ENCODE results near the gene ELP1.
A peak's percentile ranks its signal among the peaks of the same experiment; 100 is the strongest.
"Not testable (repeated sequence)": the region's sequence is repeated elsewhere in the genome, so short reads cannot be mapped to it uniquely, and the experiment has no call there.

The ELP1 gene

GRCh38 chr9:108933231-108933717, 650 bp downstream of the ELP1 start:
- no peak for DNase-seq

GRCh38 chr9:108928386-108928785, 5.5 kb downstream of the ELP1 start:
- no peak for DNase-seq

- no peak for DNase-seq
Measured at GRCh38 chr9:108924466-108924865, 9.5 kb downstream of the ELP1 start.

GRCh38 chr9:108921200-108921599, 12.7 kb downstream of the ELP1 start:
- no peak for DNase-seq

- not testable (repeated sequence) for DNase-seq
Measured at GRCh38 chr9:108920401-108920800, 13.5 kb downstream of the ELP1 start.

GRCh38 chr9:108919517-108919916, 14.4 kb downstream of the ELP1 start:
- no peak for DNase-seq

GRCh38 chr9:108913391-108913790, 20.5 kb downstream of the ELP1 start:
- no peak for DNase-seq

GRCh38 chr9:108911820-108912219, 22.1 kb downstream of the ELP1 start:
- no peak for DNase-seq

GRCh38 chr9:108910914-108911313, 23.0 kb downstream of the ELP1 start:
- DNase-seq = no peak

- no peak for DNase-seq
Measured at GRCh38 chr9:108910402-108910801, 23.5 kb downstream of the ELP1 start.

- peak; percentile 69 for DNase-seq
Measured at GRCh38 chr9:108905494-108905893, 28.4 kb downstream of the ELP1 start.

GRCh38 chr9:108904161-108904560, 29.8 kb downstream of the ELP1 start:
- DNase-seq = peak; percentile 35

- DNase-seq = peak; percentile 54
Measured at GRCh38 chr9:108903420-108904103, 30.4 kb downstream of the ELP1 start.

GRCh38 chr9:108900176-108900575, 33.7 kb downstream of the ELP1 start:
- DNase-seq = no peak

- DNase-seq = not testable (repeated sequence)
Measured at GRCh38 chr9:108899023-108899695, 34.8 kb downstream of the ELP1 start.

- DNase-seq = peak; percentile 43
Measured at GRCh38 chr9:108897324-108898096, 36.4 kb downstream of the ELP1 start.

GRCh38 chr9:108894225-108894997, 39.5 kb downstream of the ELP1 start:
- no peak for DNase-seq

GRCh38 chr9:108889649-108890067, 44.3 kb downstream of the ELP1 start:
- DNase-seq = no peak

GRCh38 chr9:108886594-108887271, 47.2 kb downstream of the ELP1 start:
- peak; percentile 22 for DNase-seq

GRCh38 chr9:108885643-108886348, 48.1 kb downstream of the ELP1 start:
- DNase-seq = peak; percentile 86

GRCh38 chr9:108884701-108885100, 49.2 kb downstream of the ELP1 start:
- DNase-seq = no peak

- no peak for DNase-seq
Measured at GRCh38 chr9:108883085-108883484, 50.8 kb downstream of the ELP1 start.

Data from NCI-H2029 treated with DMSO at 0.1 percent for 48 hours (cell line).